NCI-H748 (cell line): ENCODE results near the gene UBR4.
"Not testable (repeated sequence)": the region's sequence is repeated elsewhere in the genome, so short reads cannot be mapped to it uniquely, and the experiment has no call there.

ENCODE experiments used
- DNase-seq: peaks from one replicate; lab custom pipeline; 2025; ENCODE audit not compliant: unreplicated experiment; lab: John Stamatoyannopoulos, UW

UBR4 gene

DNA sequence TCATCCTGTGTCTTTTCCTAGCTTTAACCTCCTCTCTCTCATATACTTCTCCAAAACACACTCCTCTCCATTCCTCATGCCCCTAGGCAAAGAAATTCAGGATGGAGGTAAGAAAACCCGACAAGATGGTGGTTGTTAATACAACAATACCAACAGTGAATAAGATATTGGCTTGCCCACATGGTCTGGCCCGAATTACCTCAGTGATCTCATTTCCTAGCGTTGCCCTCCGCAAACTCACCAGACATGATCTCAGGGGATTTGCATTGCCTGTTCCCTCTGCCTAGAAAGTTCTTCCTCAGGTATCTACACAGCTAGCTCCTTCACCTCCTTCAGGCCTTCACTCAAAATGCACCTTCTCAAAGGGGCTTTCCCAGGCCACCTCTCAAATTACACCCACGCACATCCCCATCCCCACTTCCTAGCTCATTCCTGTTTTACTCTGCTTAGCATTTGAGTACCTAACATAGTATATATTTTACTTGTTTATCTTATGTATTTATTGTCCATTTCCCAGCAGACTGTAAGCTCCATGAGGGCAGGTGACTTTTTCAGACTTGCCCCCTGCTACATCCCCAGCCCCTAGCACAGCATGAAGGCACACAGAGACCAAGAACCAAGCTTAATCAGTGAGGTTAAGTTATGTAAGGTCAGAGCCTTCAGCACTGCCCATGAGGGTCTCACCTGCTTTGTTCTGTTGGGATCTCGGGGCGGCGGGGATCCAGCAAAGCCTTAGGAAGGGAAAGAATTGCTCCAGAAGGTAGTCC, 10.2 kb upstream of the UBR4 start:
- DNase-seq, result no peak

DNA sequence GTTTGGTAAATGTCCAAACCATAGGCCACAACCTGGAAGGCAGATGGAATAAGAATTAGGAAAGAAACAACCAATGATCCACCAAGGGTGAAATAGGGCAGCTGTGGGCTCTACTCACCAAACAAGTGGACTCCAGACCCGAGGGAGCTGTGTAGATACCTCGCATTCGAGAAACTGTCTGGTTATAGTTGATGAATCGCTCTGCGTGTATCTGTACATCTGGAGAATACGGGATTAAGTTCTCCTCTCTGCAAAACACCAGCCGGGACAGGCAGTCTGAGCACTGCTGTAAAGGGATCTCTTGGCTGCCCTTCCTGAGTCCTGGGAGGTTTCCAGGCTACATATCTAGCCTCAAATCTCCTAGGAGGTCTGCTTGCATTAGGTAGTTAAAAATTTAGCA, 9.4 kb upstream of the UBR4 start:
- no peak for DNase-seq

GRCh38 chr1:19216585-19216984, 6.5 kb upstream of the UBR4 start:
- DNase-seq, result not testable (repeated sequence)

- DNase-seq, result no peak
These were observed 3.5 kb upstream of the UBR4 start for GRCh38 chr1:19213580-19213979.

GRCh38 chr1:19212167-19212566, 2.1 kb upstream of the UBR4 start:
- no peak for DNase-seq

DNA sequence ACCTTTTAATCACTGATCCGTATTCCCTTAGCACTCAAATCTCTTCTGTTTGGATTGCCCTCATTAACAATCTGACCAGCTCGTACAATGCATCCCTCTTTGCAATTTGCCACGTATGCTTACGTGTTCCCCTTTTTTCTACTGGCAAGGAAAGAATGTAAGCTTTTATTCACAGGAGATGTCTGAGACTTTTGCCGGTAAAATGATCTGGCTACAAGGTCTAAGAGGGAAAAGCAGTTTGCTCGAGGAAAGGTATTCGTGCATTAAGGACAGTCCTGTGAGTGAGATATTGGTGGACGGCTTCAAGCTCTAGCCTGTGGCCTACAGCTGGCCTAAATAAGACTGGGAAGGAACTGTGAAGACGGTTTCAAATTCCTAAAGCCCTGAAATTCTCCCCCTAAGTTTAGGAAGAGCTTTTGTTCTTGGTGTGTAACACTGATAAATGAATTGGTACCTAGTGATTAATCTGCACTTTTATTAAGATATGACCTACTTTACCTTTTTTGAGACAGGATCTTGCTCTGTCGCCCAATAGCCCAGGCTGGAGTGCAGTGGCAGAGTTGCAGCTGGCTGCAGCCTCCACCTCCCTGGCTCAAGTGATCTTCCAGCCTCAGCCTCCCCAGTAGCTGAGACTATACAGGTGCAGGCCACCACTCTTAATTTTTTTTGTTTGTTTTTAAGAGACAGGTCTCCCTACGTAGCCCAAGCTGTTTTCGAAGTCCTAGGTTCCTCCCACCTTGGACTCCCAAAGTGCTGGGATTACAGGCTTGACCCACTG, 895 bp upstream of the UBR4 start:
- peak; percentile 11 for DNase-seq

- DNase-seq, result peak; percentile 35
These were observed 552 bp downstream of the UBR4 start for GRCh38 chr1:19209439-19209989.

- no peak for DNase-seq
These were observed 1.2 kb downstream of the UBR4 start for GRCh38 chr1:19208710-19209438.

DNA sequence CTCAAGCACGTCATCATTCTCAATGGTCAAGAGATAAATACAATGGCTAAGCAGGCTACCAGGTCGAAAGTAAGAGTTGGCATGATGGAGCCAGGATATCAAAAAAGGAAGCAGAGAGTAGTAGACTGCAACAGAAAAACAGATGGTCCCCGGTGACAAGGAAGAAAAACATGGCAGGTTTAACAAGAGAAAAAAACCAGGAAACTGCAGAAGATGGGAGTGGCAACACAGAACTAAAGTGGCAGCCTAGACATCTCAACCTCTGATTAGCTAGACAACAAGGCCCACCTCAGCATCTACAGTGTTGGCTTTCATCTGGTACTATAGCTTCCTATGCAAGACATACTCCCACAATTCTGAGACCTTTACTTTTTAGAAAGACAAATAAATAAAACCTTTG, 3.1 kb downstream of the UBR4 start:
- no peak for DNase-seq

GRCh38 chr1:19205845-19206244, 4.2 kb downstream of the UBR4 start:
- no peak for DNase-seq

DNA sequence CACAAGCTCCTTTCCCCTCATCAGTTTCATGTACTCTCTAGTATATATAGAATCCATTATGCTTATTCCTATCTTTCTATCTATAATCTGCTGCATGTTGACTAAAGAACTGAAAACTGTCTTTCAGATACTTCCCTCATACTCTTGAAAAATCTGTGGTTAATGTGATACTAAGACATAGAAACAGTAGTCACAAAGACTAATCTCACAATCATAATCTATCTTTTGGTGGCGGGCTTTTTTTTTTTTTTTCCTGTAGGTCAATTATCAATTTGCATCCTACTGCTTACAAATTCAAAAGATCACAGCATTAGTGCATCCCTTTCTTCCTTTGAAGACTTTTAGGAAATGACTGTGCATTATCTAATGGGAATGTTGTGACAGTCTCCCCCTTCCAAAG, 4.7 kb downstream of the UBR4 start:
- DNase-seq, result no peak

GRCh38 chr1:19204446-19205266, 5.4 kb downstream of the UBR4 start:
- no peak for DNase-seq

DNA sequence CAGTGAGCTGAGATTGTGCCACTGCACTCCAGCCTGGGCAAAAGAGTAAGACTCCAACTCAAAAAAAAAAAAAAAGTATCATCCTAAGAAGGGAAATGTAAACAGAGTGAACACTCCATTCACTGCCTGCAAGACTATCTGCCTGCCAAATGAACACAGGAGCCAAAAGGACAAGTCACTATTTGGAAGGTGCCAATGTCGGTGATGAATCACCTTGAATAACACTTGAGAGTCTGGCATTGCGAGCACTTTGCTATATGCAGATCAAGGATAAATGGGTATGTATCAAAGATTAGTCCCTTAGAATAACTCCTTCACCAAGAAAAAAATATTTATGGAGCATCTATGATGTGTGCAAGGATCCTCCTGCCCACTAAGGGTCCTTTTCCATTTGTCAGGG, 6.6 kb downstream of the UBR4 start:
- no peak for DNase-seq

DNA sequence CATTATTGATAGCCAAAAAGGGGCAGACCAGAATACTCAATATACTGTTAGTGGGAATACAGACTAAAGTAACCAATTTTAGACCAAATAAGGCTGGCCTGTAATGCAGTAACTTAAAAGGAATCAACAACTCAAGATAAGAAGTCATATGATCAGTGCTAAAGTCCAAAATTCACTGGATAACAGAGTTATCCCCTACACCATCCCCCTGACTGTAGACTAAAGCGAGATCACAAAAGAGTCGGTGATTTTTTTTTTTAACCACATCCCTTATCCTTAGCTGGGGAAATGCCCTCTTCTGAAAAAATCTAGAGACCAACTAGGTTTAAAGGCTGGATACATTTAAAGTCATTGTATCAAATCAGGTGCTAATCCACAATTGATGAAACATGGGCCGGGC, 7.7 kb downstream of the UBR4 start:
- DNase-seq, result no peak

DNA sequence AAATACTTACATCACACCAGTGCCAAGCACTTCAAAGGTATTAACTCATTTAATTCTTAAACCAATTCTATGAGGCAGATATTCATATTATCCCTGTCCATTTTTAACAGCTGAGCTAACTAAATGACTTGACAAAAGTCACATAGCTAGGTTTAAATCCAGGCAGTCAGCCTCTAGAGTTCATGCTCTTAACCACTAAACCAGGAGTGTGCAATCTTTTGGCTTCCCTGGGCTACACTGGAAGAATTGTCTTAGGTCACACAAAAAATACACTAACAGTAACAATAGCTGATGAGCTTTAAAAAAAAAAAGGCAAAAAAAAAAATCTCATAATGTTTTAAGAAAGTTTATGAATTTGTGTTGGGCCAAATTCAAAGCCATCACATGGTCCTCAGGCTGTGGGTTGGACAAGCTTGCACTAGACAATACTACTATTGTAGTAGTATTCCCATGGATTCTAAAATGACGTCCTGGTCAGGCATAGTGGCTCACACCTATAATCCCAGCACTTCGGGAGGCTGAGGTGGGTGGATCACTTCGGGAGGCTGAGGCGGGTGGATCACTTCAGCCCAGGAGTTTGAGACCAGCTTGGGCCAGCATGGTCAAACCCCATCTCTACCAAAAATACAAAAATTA, 10.0 kb downstream of the UBR4 start:
- DNase-seq, result no peak

- no peak for DNase-seq
These were observed 10.6 kb downstream of the UBR4 start for GRCh38 chr1:19199329-19199968.

DNA sequence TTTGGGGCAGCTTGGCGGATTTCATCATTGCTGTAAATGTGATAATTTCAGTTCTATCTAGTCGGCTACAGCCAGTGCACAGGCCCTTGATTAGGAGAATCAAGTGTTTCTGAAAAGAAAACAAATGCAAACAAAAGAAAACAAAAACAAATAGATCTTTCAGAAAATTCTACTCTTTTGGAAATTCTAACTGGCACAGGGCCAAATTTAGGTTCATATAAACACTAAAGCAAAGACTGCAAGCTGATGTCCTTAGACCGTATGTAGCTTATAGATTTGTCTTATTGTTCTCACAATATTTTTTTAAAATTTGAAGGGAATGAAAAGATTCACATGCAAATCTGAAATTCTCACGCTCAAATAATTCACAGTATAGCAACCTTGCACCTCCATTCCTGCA, 11.2 kb downstream of the UBR4 start:
- DNase-seq, result no peak

DNA sequence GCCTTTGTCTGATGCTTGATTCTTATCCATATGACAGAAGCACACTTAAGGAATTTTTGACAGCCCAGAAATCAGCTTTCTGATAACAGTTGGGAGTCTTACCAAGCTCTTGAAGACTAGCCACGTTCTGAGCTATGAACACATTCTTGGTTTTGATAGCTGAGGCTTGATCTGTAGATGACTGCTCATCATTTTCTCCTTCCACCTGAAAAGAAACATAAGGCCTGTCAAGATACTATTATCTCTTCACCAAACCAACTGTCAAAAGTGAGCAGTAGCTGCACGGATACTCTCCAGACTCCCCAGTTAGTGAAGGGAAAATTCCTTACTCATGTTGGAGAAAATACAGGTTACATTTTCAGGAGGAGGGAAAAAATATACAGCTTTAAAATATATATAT, 12.2 kb downstream of the UBR4 start:
- DNase-seq, result no peak

DNA sequence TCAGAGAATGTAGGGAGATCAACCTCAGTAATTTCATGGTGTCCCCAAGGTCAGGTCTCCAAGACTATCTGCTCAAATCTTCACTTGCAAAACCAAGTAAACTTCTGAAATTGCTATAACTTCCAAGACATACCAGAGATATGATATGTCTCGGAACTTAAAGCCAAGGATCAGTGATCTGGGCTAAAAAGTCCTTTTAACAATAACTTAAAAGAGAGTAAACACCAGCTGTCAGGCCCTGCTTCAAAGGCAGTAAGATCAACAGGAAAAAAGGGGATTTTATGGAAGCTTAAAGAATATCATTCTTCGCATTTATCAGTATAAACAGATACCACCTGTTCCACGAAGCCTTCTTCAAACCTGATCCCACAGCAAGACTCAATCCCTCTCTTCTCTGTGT, 13.7 kb downstream of the UBR4 start:
- no peak for DNase-seq

- DNase-seq, result no peak
These were observed 17.1 kb downstream of the UBR4 start for GRCh38 chr1:19193004-19193403.
